ENCODE data around the gene OR1M1. TPM values are rescaled to one million over a fixed set of nuclear protein-coding genes. Genes with fewer than 3 reads are reported as not detected.
"Not testable (repeated sequence)": the region's sequence is repeated elsewhere in the genome, so short reads cannot be mapped to it uniquely, and the experiment has no call there.

Gene OR1M1
- polyA plus RNA-seq, 1 experiment, result not detected

- no peak for TF ChIP-seq CTCF (IDR thresholded peaks at IDR 0.05; ENCODE audit: insufficient read depth, low read depth, low read length)
- CTCF ChIA-PET, result interaction anchor here (0.7 kb wide), 1 partner anchor 211 kb away, joined by 4 read pairs; no protein-coding TSS in a partner anchor
- POLR2A ChIA-PET, result no interaction called here
- no peak for DNase-seq (ENCODE audit: low read depth)
- Histone ChIP-seq H3K36me3 (ENCODE audit: control insufficient read depth, insufficient read depth, low read length) (no peaks in the 10 kb centered on the region), H3K27me3 (ENCODE audit: control insufficient read depth, insufficient read depth, low read length) (no peaks in the 10 kb centered on the region), H3K4me3 (ENCODE audit: low read depth, low read length) (no peak overlapping the region)
Measured at GRCh38 chr19:9061879-9062278, 25.0 kb upstream of the OR1M1 start.

- no peak for TF ChIP-seq CTCF (IDR thresholded peaks at IDR 0.05; ENCODE audit: insufficient read depth, low read depth, low read length)
- DNase-seq (ENCODE audit: low read depth), result no peak
- Histone ChIP-seq H3K36me3 (ENCODE audit: control insufficient read depth, insufficient read depth, low read length) (no peaks in the 10 kb centered on the region), H3K27me3 (ENCODE audit: control insufficient read depth, insufficient read depth, low read length) (no peaks in the 10 kb centered on the region), H3K4me3 (ENCODE audit: low read depth, low read length) (no peak overlapping the region)
- ChIA-PET POLR2A (no interaction called here), CTCF (interaction anchor here (0.6 kb wide), 1 partner anchor 395 kb away, joined by 3 read pairs; no protein-coding TSS in a partner anchor)
Measured at GRCh38 chr19:9065457-9066014, 21.3 kb upstream of the OR1M1 start.

GRCh38 chr19:9070066-9070465 lies 16.8 kb upstream of the OR1M1 start:
- no peak for TF ChIP-seq CTCF (IDR thresholded peaks at IDR 0.05; ENCODE audit: insufficient read depth, low read depth, low read length)
- POLR2A ChIA-PET, result no interaction called here

GRCh38 chr19:9071720-9072119 lies 15.1 kb upstream of the OR1M1 start:
- H3K36me3 ChIP-seq (ENCODE audit: control insufficient read depth, insufficient read depth, low read length); CTCF ChIA-PET; H3K4me3 ChIP-seq (ENCODE audit: low read depth, low read length); DNase-seq (ENCODE audit: low read depth); H3K27me3 ChIP-seq (ENCODE audit: control insufficient read depth, insufficient read depth, low read length); POLR2A ChIA-PET: not testable (repeated sequence)

More at GRCh38 chr19:9070066-9070465, 16.8 kb upstream of the OR1M1 start:
- Histone ChIP-seq H3K36me3 (ENCODE audit: control insufficient read depth, insufficient read depth, low read length) (no peaks in the 10 kb centered on the region), H3K27me3 (ENCODE audit: control insufficient read depth, insufficient read depth, low read length) (no peaks in the 10 kb centered on the region), H3K4me3 (ENCODE audit: low read depth, low read length) (no peak overlapping the region)
- CTCF ChIA-PET, result no interaction called here
- DNase-seq (ENCODE audit: low read depth), result no peak

GRCh38 chr19:9073806-9074205 lies 13.1 kb upstream of the OR1M1 start:
- H3K36me3 ChIP-seq (ENCODE audit: control insufficient read depth, insufficient read depth, low read length), result no peaks in the 10 kb centered on the region
- no peaks in the 10 kb centered on the region for H3K27me3 ChIP-seq (ENCODE audit: control insufficient read depth, insufficient read depth, low read length)
- no peak overlapping the region for H3K4me3 ChIP-seq (ENCODE audit: low read depth, low read length)
- no peak for DNase-seq (ENCODE audit: low read depth)
- ChIA-PET CTCF (no interaction called here), POLR2A (no interaction called here)
- TF ChIP-seq CTCF (IDR thresholded peaks at IDR 0.05; ENCODE audit: insufficient read depth, low read depth, low read length), result no peak

Data from BJ (cell line).